Globus pallidus (tissue), 1 donor: ENCODE measurements around the gene GABRB1.

Experiments
- DNase-seq: peaks from one replicate; pipeline ENCODE4 v3.0.0-alpha.2; 2015; ENCODE audit warnings: low spot score

The GABRB1 gene

GRCh38 chr4:47471064-47471463 lies 439.7 kb downstream of the GABRB1 start:
- no peak for DNase-seq

DNA sequence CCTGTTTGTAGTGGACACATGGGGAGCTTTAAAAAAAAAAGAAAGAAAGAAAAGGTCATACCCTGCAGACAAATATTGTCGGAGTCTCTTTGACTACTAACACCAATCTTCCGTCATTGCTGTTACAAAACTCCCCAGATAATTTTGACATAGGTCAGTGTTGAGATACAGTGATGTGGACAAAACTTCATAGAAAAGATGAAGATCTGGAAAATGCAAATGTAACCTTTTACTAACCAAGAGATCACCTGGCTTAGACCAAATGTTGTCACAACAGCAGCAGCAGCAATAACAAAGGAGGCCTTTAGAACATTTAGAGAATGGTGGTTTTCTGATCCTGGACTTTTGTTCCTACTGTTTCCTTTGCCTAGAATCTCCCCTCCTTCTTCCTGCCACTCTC lies 440.2 kb downstream of the GABRB1 start:
- DNase-seq: no peak

GRCh38 chr4:47473141-47473750 lies 441.9 kb downstream of the GABRB1 start:
- DNase-seq: no peak

DNA sequence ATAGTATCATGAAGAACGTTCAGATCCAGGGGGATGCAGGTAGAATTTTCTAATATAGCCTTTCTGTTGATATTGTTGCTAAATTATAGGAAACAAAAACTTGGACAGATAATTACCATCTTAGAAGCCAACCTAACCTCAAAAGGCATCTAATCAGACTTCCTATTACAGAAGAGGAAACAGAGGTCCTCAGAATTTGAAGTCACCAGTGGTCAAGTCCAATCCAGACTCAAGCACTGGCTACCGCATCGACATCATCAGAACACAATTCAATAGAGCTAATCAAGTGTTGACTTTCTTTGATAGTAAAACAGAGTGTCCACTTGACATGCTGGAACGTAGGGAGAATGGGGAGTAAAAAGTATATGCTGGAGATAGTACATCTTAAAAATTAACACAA lies 443.4 kb downstream of the GABRB1 start:
- DNase-seq: no peak

- DNase-seq: no peak
These were observed 444.0 kb downstream of the GABRB1 start for GRCh38 chr4:47475411-47475810.
